H9 (cell line): ENCODE data around the gene RPL28. TPM values are rescaled to one million over a fixed set of nuclear protein-coding genes. Genes with fewer than 3 reads are reported as not detected.

Experiments
- DNase-seq: peaks from one replicate; pipeline ENCODE4 v3.0.0-alpha.2; 2017
- H2AFZ ChIP-seq: one replicate; pipeline ENCODE4 v1.6.1; 2013; ENCODE audit warnings: mild to moderate bottlenecking, low read length, control low read depth, moderate library complexity
- H2AK5ac ChIP-seq: 2 replicates; pipeline ENCODE4 v1.6.1; 2013; ENCODE audit warnings: low read length, control low read depth, mixed read lengths; ENCODE audit not compliant: insufficient read length
- H2BK120ac ChIP-seq: one replicate; pipeline ENCODE4 v1.6.1; 2013; ENCODE audit warnings: low read depth, mild to moderate bottlenecking, low read length, control low read depth, inconsistent platforms; ENCODE audit not compliant: poor library complexity, severe bottlenecking
- H2BK12ac ChIP-seq: 2 replicates; pipeline ENCODE4 v1.6.1; 2013; ENCODE audit warnings: low read length, control low read depth, mixed read lengths, low read depth; ENCODE audit not compliant: insufficient read length
- H2BK15ac ChIP-seq: 2 replicates; pipeline ENCODE4 v1.6.1; 2013; ENCODE audit warnings: low read depth, low read length, control low read depth
- H2BK20ac ChIP-seq: one replicate; pipeline ENCODE4 v1.6.1; 2013; ENCODE audit warnings: low read depth, mild to moderate bottlenecking, low read length, control low read depth, inconsistent platforms; ENCODE audit not compliant: poor library complexity, severe bottlenecking
- H2BK5ac ChIP-seq: 2 replicates; pipeline ENCODE4 v1.6.1; 2013; ENCODE audit warnings: low read length, control low read depth, mixed read lengths; ENCODE audit not compliant: insufficient read length
- H3K14ac ChIP-seq: 2 replicates; pipeline ENCODE4 v1.6.1; 2013; ENCODE audit warnings: low read length, control low read depth; ENCODE audit not compliant: insufficient read depth
- H3K18ac ChIP-seq: 2 replicates; pipeline ENCODE4 v1.6.1; 2013; ENCODE audit warnings: low read depth, mild to moderate bottlenecking, mixed read lengths, low read length, control low read depth; ENCODE audit not compliant: insufficient read length
- H3K23ac ChIP-seq: 2 replicates; pipeline ENCODE4 v1.6.1; 2013; ENCODE audit warnings: low read length, control low read depth, mixed read lengths, low read depth; ENCODE audit not compliant: insufficient read length
- H3K23me2 ChIP-seq: 2 replicates; pipeline ENCODE4 v1.6.1; 2013; ENCODE audit warnings: low read depth, mild to moderate bottlenecking, mixed read lengths, low read length, control low read depth; ENCODE audit not compliant: insufficient read length, poor library complexity, severe bottlenecking
- H3K27ac ChIP-seq: 2 replicates; pipeline ENCODE4 v1.5.1; 2013; ENCODE audit warnings: low read length, control low read depth, mixed read lengths, low read depth; ENCODE audit not compliant: insufficient read length
- H3K27me3 ChIP-seq: 2 replicates; pipeline ENCODE4 v1.6.1; 2013; ENCODE audit warnings: low read length, control low read depth, inconsistent platforms; ENCODE audit not compliant: insufficient read depth
- H3K4ac ChIP-seq: 2 replicates; pipeline ENCODE4 v1.6.1; 2013; ENCODE audit warnings: low read depth, mild to moderate bottlenecking, control low read depth, inconsistent platforms, low read length, moderate library complexity
- H3K4me1 ChIP-seq: 2 replicates; pipeline ENCODE4 v1.6.1; 2013; ENCODE audit warnings: low read length, control low read depth, inconsistent platforms; ENCODE audit not compliant: insufficient read depth
- H3K4me2 ChIP-seq: 2 replicates; pipeline ENCODE4 v1.6.1; 2013; ENCODE audit warnings: low read length, control low read depth, mixed read lengths; ENCODE audit not compliant: insufficient read length, insufficient read depth
- H3K56ac ChIP-seq: 2 replicates; pipeline ENCODE4 v1.6.1; 2013; ENCODE audit warnings: low read depth, mild to moderate bottlenecking, mixed read lengths, low read length, control low read depth; ENCODE audit not compliant: insufficient read length
- H3K79me1 ChIP-seq: 2 replicates; pipeline ENCODE4 v1.6.1; 2013; ENCODE audit warnings: low read depth, mild to moderate bottlenecking, moderate library complexity, low read length, control low read depth, inconsistent platforms; ENCODE audit not compliant: insufficient read depth, poor library complexity, severe bottlenecking
- H3K79me2 ChIP-seq: 2 replicates; pipeline ENCODE4 v1.6.1; 2013; ENCODE audit warnings: low read length, control low read depth, inconsistent platforms; ENCODE audit not compliant: insufficient read depth
- H3K9ac ChIP-seq: 2 replicates; pipeline ENCODE4 v1.6.1; 2013; ENCODE audit warnings: low read length, control low read depth, mixed read lengths; ENCODE audit not compliant: insufficient read length; ENCODE audit errors: extremely low read depth
- H3K9me3 ChIP-seq: one replicate; pipeline ENCODE4 v1.6.1; 2013; ENCODE audit warnings: low read depth, low read length, inconsistent platforms; ENCODE audit not compliant: control insufficient read depth
- H3T11ph ChIP-seq: one replicate; pipeline ENCODE4 v1.6.1; 2013; ENCODE audit warnings: mild to moderate bottlenecking, low read length, control low read depth, inconsistent platforms
- H4K20me1 ChIP-seq: one replicate; pipeline ENCODE4 v1.6.1; 2013; ENCODE audit not compliant: control insufficient read depth, insufficient read length, insufficient read depth
- H4K5ac ChIP-seq: 2 replicates; pipeline ENCODE4 v1.6.1; 2013; ENCODE audit warnings: low read depth, mild to moderate bottlenecking, mixed read lengths, low read length, control low read depth; ENCODE audit not compliant: insufficient read length
- H4K8ac ChIP-seq: replicated peaks from 2 replicates; pipeline ENCODE4 v1.6.1; 2013; ENCODE audit warnings: low read length, control low read depth, mixed read lengths, low read depth; ENCODE audit not compliant: insufficient read length
- H4K91ac ChIP-seq: 2 replicates; pipeline ENCODE4 v1.6.1; 2013; ENCODE audit warnings: low read depth, mild to moderate bottlenecking, moderate library complexity, mixed read lengths, low read length, control low read depth; ENCODE audit not compliant: insufficient read length
- H3K27ac Mint-ChIP-seq, 3 experiments: 2 replicates in 2 of 3; 3 replicates in 1 of 3; pipeline ENCODE4 v1.8.0; 2020 to 2021; ENCODE audit warnings: mixed read lengths in 3 of 3, mild to moderate bottlenecking in 1 of 3, moderate library complexity in 1 of 3
- H3K27me3 Mint-ChIP-seq: 2 replicates; pipeline ENCODE4 v1.8.0; 2021; ENCODE audit warnings: low read depth, mild to moderate bottlenecking, moderate library complexity, mixed read lengths
- H3K36me3 Mint-ChIP-seq, 3 experiments: 2 replicates in 2 of 3; 3 replicates in 1 of 3; pipeline ENCODE4 v1.8.0; 2020 to 2021; ENCODE audit warnings: low read depth in 3 of 3, mixed read lengths in 3 of 3; ENCODE audit not compliant: insufficient read depth in 1 of 3
- H3K4me1 Mint-ChIP-seq, 2 experiments: 2 replicates each; pipeline ENCODE4 v1.8.0; 2020; ENCODE audit warnings: mixed read lengths in 2 of 2
- H3K4me3 Mint-ChIP-seq, 2 experiments: 2 replicates in 1 of 2; 3 replicates in 1 of 2; pipeline ENCODE4 v1.8.0; 2020 to 2021; ENCODE audit warnings: mild to moderate bottlenecking in 2 of 2, mixed read lengths in 2 of 2, moderate library complexity in 1 of 2
- H3K9me3 Mint-ChIP-seq, 2 experiments: 2 replicates in 1 of 2; 3 replicates in 1 of 2; pipeline ENCODE4 v1.8.0; 2020; ENCODE audit warnings: mild to moderate bottlenecking in 2 of 2, mixed read lengths in 2 of 2, moderate library complexity in 1 of 2
- WGBS: extraction: QIAGEN DNeasy Blood & Tissue Kit; methylation state at CpG from one replicate; pipeline ENCODE4 v1.1.7; 2013; ENCODE audit warnings: missing lambda C conversion rate, low lambda C conversion rate, mixed read lengths; ENCODE audit not compliant: insufficient read length; ENCODE audit errors: extremely low coverage; 5-methylcytosine and 5-hydroxymethylcytosine counted together
- total RNA-seq: library from RNA; stranded (reverse); gene quantifications from 2 replicates; pipeline ENCODE4 v1.2.1, GENCODE V29; 2021
- TF ChIP-seq, protein P1 (sequence below): fragments of 200-600 bp; sonication (generic); conservative IDR thresholded peaks from 3 replicates; pipeline ENCODE4 v1.8.0; 2021; ENCODE audit warnings: antibody characterized with exemption, mild to moderate bottlenecking

RPL28 gene
- total RNA-seq, 1 experiment from 2014 or later = 2,076 TPM

DNA sequence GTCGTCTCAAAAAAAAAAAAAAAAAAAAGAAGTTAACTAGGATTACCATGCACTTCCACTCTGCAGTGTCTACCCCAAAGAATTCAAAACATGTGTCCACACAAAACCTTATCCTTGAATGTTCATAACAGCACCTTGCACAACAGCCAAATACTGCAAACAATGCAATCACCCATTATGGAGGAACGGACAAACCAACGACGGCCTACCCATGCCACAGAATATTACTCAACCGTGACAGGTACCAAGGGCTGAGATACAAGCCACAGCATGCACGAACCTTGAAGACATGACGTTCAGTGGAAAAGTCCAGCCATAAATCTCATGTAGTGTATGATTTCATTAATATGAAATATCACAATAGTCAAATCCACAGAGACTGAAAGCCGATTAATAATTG is 60.3 kb downstream of the RPL28 start:
- Histone ChIP-seq H2BK5ac (no peak overlapping the region), H2BK120ac (no peak overlapping the region), H2BK15ac (no peak overlapping the region), H3K79me1 (no peaks in the 10 kb centered on the region), H3K27me3 (peaks cover 67% of the 10 kb centered on the region), H3K18ac (no peak overlapping the region), H2AK5ac (no peak overlapping the region), H4K8ac (no peak overlapping the region), H3K9me3 (no peaks in the 10 kb centered on the region), H3K4ac (no peak overlapping the region), H3K23ac (no peak overlapping the region), H2BK12ac (no peak overlapping the region), H3K79me2 (no peaks in the 10 kb centered on the region), H3T11ph (no peak overlapping the region), H3K56ac (no peak overlapping the region), H4K91ac (no peak overlapping the region), H3K27ac (no peak overlapping the region), H2BK20ac (no peak overlapping the region), H2AFZ (no peak overlapping the region), H3K4me2 (no peak overlapping the region), H3K14ac (no peak overlapping the region), H3K23me2 (peaks cover 13% of the 10 kb centered on the region), H3K4me1 (0 out of 2 replicates have a peak, but pooled peaks cover 2% of the 10 kb centered on the region), H3K9ac (no peak overlapping the region), H4K5ac (no peak overlapping the region), H4K20me1 (no peaks in the 10 kb centered on the region)
- Mint-ChIP-seq H3K4me1 (peaks cover 10 to 21% of the 10 kb centered on the region in 2 experiments), H3K9me3 (peaks cover 0 to 2% of the 10 kb centered on the region in 2 experiments; a peak in 3 of 5 replicates), H3K27me3 (peaks cover 21% of the 10 kb centered on the region), H3K36me3 (no peaks in the 10 kb centered on the region; a peak in 1 of 7 replicates), H3K27ac (no peak overlapping the region), H3K4me3 (no peak overlapping the region)
- DNase-seq = no peak
- no CpG with 5 or more reads among the region's 8 CpGs for WGBS
- TF ChIP-seq, protein P1, sequence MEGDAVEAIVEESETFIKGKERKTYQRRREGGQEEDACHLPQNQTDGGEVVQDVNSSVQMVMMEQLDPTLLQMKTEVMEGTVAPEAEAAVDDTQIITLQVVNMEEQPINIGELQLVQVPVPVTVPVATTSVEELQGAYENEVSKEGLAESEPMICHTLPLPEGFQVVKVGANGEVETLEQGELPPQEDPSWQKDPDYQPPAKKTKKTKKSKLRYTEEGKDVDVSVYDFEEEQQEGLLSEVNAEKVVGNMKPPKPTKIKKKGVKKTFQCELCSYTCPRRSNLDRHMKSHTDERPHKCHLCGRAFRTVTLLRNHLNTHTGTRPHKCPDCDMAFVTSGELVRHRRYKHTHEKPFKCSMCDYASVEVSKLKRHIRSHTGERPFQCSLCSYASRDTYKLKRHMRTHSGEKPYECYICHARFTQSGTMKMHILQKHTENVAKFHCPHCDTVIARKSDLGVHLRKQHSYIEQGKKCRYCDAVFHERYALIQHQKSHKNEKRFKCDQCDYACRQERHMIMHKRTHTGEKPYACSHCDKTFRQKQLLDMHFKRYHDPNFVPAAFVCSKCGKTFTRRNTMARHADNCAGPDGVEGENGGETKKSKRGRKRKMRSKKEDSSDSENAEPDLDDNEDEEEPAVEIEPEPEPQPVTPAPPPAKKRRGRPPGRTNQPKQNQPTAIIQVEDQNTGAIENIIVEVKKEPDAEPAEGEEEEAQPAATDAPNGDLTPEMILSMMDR = no peak
